Central memory CD8-positive, alpha-beta T cell (primary cell): ENCODE data around the gene RAB9B.
"Not testable (repeated sequence)": the region's sequence is repeated elsewhere in the genome, so short reads cannot be mapped to it uniquely, and the experiment has no call there.

ENCODE experiments used
- ATAC-seq: fragments of 150-1000 bp; cut with Tn5 transposase; replicated peaks from 2 replicates; pipeline ENCODE4 v1.10.0; 2022; ENCODE audit warnings: mild to moderate bottlenecking, moderate FRiP score, moderate number of reproducible peaks; ENCODE audit not compliant: poor library complexity, severe bottlenecking; ENCODE audit errors: extremely low read depth
- DNase-seq, 2 donors: peaks; one replicate each; pipeline ENCODE4 v3.0.0; 2021; ENCODE audit warnings: low spot score in 2 of 2
- H3K27ac Mint-ChIP-seq: one replicate; pipeline ENCODE4 v1.8.0; 2022; ENCODE audit warnings: low read depth, mild to moderate bottlenecking, moderate library complexity, mixed read lengths
- H3K27me3 Mint-ChIP-seq: one replicate; pipeline ENCODE4 v1.8.0; 2022; ENCODE audit warnings: mixed read lengths
- H3K36me3 Mint-ChIP-seq: one replicate; pipeline ENCODE4 v1.8.0; 2022; ENCODE audit warnings: mild to moderate bottlenecking, moderate library complexity, mixed read lengths; ENCODE audit not compliant: insufficient read depth
- H3K4me1 Mint-ChIP-seq: one replicate; pipeline ENCODE4 v1.8.0; 2022; ENCODE audit warnings: mixed read lengths
- H3K4me3 Mint-ChIP-seq: one replicate; pipeline ENCODE4 v1.8.0; 2022; ENCODE audit warnings: mild to moderate bottlenecking, moderate library complexity, mixed read lengths
- H3K9me3 Mint-ChIP-seq: one replicate; pipeline ENCODE4 v1.8.0; 2022; ENCODE audit warnings: mixed read lengths

The RAB9B gene

DNA sequence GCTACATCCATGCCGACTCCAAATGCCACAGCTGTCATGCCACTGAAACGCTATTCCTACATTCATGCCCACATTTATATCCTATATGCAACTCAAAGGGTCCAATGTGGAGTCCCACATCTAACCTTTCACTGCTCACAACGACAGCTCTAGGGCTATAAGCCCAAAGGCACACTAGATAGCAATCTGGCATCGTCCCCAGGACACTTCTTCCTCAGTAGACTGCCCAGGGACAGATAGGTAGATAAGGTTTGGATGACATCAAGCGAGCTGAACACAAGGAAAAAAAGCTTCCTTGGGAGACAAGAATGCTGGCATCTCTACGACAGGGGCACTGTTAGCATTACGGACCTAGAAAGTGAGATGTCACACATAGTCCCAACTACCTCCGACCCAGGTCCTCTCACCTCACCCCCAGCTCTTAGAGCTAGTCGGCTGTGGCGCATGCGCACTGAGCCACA lies 685 bp downstream of the RAB9B start:
- Mint-ChIP-seq H3K27me3 (peaks cover 28% of the 10 kb centered on the region), H3K4me1 (peaks cover 7% of the 10 kb centered on the region), H3K27ac (no peak overlapping the region), H3K4me3 (peak overlapping the region; percentile 80), H3K9me3 (no peaks in the 10 kb centered on the region), H3K36me3 (peaks cover 3% of the 10 kb centered on the region)
- ATAC-seq = no peak
- DNase-seq = no peak

DNA sequence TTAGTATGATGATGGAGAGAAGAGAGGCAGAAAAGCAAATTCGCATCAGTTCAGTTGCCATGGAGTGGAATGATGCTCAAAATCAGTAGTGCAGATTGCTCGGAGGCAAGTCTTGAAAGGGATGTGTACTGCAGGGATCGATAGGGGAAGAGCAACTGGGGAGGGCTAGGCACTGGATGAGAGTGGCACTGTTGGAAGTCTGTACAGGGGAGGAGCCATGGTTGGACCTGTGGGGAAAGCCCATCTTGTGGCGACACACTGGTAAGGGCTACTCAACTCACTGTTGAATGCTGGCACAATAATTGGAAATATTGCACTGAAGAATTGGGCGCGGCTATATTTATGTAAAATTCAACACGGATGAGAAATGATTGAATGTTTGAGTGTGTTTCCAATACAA lies 1.2 kb downstream of the RAB9B start:
- no peak overlapping the region for H3K27ac Mint-ChIP-seq
- H3K4me3 Mint-ChIP-seq = peak overlapping the region; percentile 12
- H3K36me3 Mint-ChIP-seq = peaks cover 3% of the 10 kb centered on the region
- no peak for DNase-seq
- peaks cover 7% of the 10 kb centered on the region for H3K4me1 Mint-ChIP-seq
- peaks cover 28% of the 10 kb centered on the region for H3K27me3 Mint-ChIP-seq
- no peaks in the 10 kb centered on the region for H3K9me3 Mint-ChIP-seq
- no peak for ATAC-seq

DNA sequence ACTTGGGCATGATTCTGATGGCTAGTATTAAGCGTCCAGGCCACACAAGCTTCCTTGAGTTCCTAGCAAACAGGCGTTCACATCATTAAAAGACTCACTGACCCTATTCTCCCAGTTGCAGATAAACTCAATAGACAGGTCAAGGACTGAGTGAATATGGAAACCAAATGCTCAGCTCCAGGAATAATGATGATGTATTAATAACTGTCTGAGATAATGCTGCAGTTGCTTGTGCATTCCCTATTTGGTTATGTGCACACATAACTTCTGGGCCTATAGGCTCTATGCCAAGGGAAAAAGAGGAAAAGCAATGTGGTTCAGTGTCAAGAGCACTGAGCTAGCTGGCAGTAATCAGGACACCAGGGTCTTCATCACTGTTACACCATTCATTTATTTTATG lies 3.5 kb downstream of the RAB9B start:
- no peak overlapping the region for H3K27ac Mint-ChIP-seq
- no peaks in the 10 kb centered on the region for H3K9me3 Mint-ChIP-seq
- H3K36me3 Mint-ChIP-seq = peaks cover 5% of the 10 kb centered on the region
- DNase-seq (no peak), ATAC-seq (no peak)
- peaks cover 7% of the 10 kb centered on the region for H3K4me1 Mint-ChIP-seq
- peaks cover 28% of the 10 kb centered on the region for H3K27me3 Mint-ChIP-seq
- no peak overlapping the region for H3K4me3 Mint-ChIP-seq

DNA sequence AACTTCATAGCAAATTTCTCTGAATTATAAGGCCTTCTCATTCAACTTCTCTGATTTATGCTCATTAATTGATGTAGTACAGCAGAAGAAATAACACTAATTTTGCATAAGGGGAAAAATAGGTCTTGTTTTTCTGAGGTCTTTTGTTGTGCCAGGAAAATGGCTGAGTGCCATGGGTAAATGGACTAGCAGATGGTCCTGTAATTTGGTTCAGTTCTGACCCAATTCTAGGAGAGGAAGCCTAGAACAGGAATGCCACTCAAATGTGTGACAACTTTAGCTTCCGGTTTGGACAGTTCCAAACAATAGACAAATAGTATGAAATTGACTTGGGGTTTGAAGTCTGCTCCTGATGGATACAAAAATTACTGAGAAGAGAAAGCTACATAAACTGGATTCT lies 6.2 kb downstream of the RAB9B start:
- Mint-ChIP-seq H3K27me3 (peaks cover 8% of the 10 kb centered on the region), H3K27ac (no peak overlapping the region), H3K36me3 (peaks cover 2% of the 10 kb centered on the region), H3K4me3 (no peak overlapping the region), H3K4me1 (no peaks in the 10 kb centered on the region), H3K9me3 (no peaks in the 10 kb centered on the region)
- no peak for ATAC-seq
- DNase-seq = no peak

DNA sequence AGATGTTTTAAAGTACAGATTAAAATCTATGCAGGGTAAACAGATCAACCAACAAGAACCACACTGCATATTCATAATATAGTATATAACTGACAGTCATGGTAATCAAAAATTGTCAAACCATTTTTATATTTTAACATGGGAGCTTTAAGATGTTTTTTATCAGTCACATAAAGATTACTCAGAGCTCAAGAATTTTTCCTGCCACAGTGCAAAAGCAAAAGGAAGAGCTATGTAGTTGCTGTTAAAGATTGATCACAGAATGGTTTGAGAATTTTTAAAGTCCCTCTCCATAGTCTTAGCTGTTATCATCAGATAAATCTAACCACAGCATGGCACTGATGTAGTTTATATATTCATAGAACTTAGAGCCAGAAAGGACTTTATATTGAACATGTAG lies 8.5 kb downstream of the RAB9B start:
- Mint-ChIP-seq H3K4me3 (no peak overlapping the region), H3K27me3 (no peaks in the 10 kb centered on the region), H3K36me3 (peaks cover 2% of the 10 kb centered on the region), H3K4me1 (no peaks in the 10 kb centered on the region), H3K27ac (no peak overlapping the region), H3K9me3 (no peaks in the 10 kb centered on the region)
- ATAC-seq (no peak), DNase-seq (no peak)

DNA sequence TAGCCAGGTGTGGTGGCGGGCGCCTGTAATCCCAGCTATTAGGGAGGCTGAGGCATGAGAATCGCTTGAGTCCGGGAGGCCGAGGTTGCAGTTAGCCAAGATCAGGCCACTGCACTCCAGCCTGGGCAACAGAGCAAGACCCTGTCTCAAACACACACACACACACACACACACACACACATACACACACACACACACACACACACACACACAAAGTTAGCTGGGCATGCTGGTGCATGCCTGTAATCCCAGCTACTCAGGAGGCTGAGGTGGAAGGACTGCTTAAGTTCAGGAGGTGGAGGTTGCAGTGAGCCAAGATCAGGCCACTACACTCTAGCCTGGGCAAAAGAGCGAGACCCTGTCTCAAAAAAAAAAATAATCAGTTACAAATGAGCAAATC lies 11.3 kb downstream of the RAB9B start:
- H3K27ac Mint-ChIP-seq, ATAC-seq, H3K4me1 Mint-ChIP-seq, DNase-seq, H3K36me3 Mint-ChIP-seq, H3K27me3 Mint-ChIP-seq, H3K9me3 Mint-ChIP-seq, H3K4me3 Mint-ChIP-seq: not testable (repeated sequence)

DNA sequence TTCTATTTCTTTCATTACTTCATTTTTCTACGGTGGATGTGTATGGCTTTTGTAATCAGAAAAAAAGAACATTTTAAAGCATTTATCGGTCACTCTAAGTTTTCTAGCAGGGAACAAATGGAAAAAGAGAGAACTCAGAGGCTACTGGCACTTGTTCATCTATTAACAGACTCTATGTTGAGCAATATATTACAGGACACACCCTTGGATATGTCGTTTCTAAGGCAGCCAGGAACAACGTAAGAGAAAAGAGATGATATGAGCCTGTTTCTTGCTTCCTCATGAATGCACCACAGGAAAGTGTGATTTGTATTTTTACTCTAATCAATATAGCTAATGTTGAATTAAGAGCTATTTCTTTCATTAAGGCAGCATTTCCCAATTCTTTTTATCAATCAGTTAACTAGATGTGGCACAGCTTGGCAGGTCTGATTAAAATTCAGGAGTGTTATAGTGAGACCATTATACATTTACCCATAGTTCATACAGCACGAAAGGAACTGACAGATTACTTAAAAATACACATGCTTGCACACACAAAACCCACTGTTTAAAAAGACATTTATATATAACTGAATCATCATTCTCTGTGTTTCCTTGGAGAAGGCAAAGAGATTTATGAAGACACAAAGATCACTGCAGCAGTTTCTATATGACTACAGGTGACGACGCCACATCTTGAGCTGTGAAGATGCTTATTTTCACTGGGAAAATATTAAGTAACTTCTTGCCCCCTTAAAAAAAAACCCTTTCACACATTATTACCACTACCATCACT lies 13.0 kb downstream of the RAB9B start:
- Mint-ChIP-seq H3K4me3 (no peak overlapping the region), H3K4me1 (no peaks in the 10 kb centered on the region), H3K27me3 (peaks cover 20% of the 10 kb centered on the region), H3K9me3 (no peaks in the 10 kb centered on the region), H3K27ac (no peak overlapping the region), H3K36me3 (no peaks in the 10 kb centered on the region)
- no peak for ATAC-seq
- DNase-seq = no peak

DNA sequence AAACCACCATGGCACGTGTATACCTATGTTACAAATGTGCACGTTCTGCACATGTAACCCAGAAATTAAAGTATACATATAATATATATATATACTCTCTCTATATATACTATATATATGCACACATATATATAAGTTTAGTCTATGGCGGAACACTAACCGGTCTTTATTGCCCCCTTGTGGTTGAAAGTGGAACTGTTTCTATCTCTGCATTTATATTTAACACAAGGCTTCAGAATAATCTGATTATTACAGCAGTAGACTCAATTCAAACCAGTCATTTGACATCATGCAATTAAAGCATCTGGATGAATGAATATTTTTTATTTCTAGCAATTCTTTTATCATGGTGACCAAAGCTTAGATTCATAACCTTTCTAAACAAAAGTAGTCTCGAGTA lies 14.6 kb downstream of the RAB9B start:
- H3K36me3 Mint-ChIP-seq = no peaks in the 10 kb centered on the region
- no peak overlapping the region for H3K4me3 Mint-ChIP-seq
- ATAC-seq = no peak
- DNase-seq = peak in 1 of 2 donors; percentile 9
- peaks cover 31% of the 10 kb centered on the region for H3K27me3 Mint-ChIP-seq
- no peaks in the 10 kb centered on the region for H3K9me3 Mint-ChIP-seq
- H3K4me1 Mint-ChIP-seq = no peaks in the 10 kb centered on the region
- H3K27ac Mint-ChIP-seq = no peak overlapping the region

DNA sequence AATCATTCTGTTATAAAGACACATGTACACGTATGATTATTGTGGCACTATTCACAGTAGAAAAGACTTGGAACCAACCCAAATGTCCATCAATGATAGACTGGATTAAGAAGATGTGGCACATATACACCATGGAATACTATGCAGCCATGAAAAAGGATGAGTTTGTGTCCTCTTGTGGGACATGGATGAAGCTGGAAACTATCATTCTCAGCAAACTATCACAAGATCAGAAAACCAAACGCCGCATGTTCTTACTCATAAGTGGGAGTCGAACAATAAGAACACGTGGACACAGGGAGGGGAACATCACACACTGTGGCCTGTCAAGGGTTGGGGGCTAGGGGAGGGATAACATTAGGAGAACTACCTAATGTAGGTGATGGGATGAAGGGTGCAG lies 15.0 kb downstream of the RAB9B start:
- not testable (repeated sequence) for H3K4me1 Mint-ChIP-seq, ATAC-seq, H3K4me3 Mint-ChIP-seq, H3K27ac Mint-ChIP-seq, DNase-seq, H3K36me3 Mint-ChIP-seq, H3K9me3 Mint-ChIP-seq
- peaks cover 31% of the 10 kb centered on the region for H3K27me3 Mint-ChIP-seq

DNA sequence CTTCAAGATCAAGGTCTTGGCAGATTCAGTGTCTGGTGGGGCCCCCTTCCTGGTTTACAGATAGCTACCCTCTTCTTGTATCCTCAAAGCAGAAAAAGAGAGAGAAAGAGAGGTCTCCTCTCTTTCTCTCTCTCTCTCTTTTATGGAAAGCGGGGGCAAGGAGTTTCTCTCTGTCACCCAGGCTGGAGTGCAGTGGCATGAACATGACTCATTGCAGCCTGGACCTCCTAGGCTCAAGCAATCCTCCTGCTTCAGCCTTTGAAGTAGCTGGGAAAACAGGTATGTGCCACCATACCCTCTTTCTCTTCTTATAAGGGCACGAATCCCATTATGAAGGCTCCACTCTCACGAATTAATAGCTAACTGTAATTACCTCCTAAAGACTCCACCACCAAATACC lies 20.2 kb downstream of the RAB9B start:
- Mint-ChIP-seq H3K27ac (no peak overlapping the region), H3K4me1 (no peaks in the 10 kb centered on the region), H3K36me3 (peaks cover 2% of the 10 kb centered on the region), H3K9me3 (no peaks in the 10 kb centered on the region), H3K4me3 (no peak overlapping the region), H3K27me3 (peaks cover 31% of the 10 kb centered on the region)
- no peak for DNase-seq
- no peak for ATAC-seq

DNA sequence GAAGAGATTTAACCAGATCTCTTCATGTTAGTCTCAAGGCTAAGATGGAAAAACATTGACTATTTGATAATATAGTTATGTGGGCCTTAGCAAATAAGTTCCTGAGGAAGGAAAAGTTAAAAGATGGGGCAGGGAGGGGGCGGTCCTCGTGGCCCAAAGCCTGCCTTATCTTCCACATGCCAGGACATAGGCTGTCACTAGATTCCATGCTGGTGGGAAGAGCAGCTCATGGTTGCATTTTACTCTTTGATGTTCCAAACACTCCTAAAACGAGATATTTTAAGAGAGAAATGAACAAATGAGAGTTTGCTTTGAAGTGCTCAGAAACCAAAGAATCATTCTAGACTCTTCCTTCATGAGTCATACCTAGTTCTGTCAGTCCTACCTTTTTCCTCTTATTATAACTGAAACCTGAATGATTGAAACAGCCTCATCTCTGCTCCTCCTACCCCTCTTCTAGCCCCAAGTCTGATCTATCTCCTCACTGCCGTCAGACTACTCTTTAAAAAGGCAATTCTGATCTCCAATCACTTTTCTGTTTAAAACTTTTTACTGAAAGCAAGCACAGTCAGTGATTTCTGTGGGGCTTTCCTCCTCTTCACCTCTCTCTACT lies 25.1 kb downstream of the RAB9B start:
- Mint-ChIP-seq H3K4me1 (no peaks in the 10 kb centered on the region), H3K9me3 (no peaks in the 10 kb centered on the region), H3K4me3 (no peak overlapping the region), H3K36me3 (peaks cover 2% of the 10 kb centered on the region), H3K27ac (no peak overlapping the region), H3K27me3 (no peaks in the 10 kb centered on the region)
- no peak for DNase-seq
- no peak for ATAC-seq

DNA sequence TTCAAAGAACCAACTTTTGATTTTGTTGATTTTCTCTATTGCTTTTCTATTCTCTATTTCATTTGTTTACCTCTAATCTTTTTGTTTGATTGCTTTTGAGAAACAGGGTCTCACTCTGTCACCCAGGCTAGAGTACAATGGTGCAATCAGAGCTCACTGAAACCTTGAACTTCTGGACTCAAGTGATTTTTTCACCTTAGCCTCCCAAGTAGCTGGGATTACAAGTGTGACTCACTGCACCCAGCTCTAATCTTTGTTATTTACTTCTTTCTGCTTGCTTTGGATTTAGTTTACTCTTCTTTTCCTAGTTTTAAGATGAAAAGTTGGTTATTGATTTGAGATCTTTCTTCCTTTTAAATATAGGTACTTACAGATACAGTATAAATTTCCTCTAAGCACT lies 26.2 kb downstream of the RAB9B start:
- no peaks in the 10 kb centered on the region for H3K9me3 Mint-ChIP-seq
- DNase-seq (no peak), ATAC-seq (no peak)
- H3K4me3 Mint-ChIP-seq = no peak overlapping the region
- H3K27me3 Mint-ChIP-seq = no peaks in the 10 kb centered on the region
- no peak overlapping the region for H3K27ac Mint-ChIP-seq
- peaks cover 2% of the 10 kb centered on the region for H3K36me3 Mint-ChIP-seq
- H3K4me1 Mint-ChIP-seq = no peaks in the 10 kb centered on the region

DNA sequence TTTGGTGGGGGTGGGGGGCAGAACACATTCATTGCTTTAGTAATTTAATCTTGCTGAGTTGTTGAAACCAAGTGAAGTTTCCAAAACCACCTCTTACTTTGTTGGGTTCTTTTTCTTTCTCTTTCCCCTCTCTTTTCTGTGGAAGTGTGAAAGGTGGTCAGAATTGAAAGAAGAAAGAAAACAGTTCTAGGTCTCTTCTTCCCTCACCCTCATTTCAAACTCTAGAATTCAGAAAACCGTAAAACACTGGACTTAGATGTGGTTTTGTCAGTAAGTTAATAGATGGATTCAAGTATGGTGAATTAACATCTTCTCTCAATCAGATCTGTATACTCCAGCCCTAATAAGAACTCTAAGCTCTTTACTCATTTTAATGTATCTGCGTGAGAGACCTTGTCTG lies 31.7 kb downstream of the RAB9B start:
- Mint-ChIP-seq H3K9me3 (no peaks in the 10 kb centered on the region), H3K4me3 (no peak overlapping the region), H3K36me3 (no peaks in the 10 kb centered on the region), H3K4me1 (no peaks in the 10 kb centered on the region), H3K27me3 (no peaks in the 10 kb centered on the region), H3K27ac (no peak overlapping the region)
- DNase-seq = no peak
- ATAC-seq = no peak
